ENCODE results near the gene ANKRD36.
"Not testable (repeated sequence)": the region's sequence is repeated elsewhere in the genome, so short reads cannot be mapped to it uniquely, and the experiment has no call there.

The ANKRD36 gene

GRCh38 chr2:97202643-97203250 is 89.8 kb downstream of the ANKRD36 start:
- H3K27ac ChIP-seq (ENCODE audit: low read depth in 2 of 2, low read length in 2 of 2); H3K27me3 ChIP-seq (ENCODE audit: control insufficient read depth in 2 of 2, insufficient read depth in 2 of 2, low read length in 2 of 2); H3K4me3 ChIP-seq (ENCODE audit: low read length in 2 of 2); H3K4me1 ChIP-seq (ENCODE audit: control insufficient read depth in 2 of 2, insufficient read depth in 2 of 2, low read length in 2 of 2); H3K9me3 ChIP-seq (ENCODE audit: control insufficient read depth in 2 of 2, low read length in 2 of 2); H3K9ac ChIP-seq (ENCODE audit: low read depth in 1 of 2, low read length in 2 of 2): not testable (repeated sequence)
- H3K36me3 ChIP-seq (ENCODE audit: control insufficient read depth in 2 of 2, insufficient read depth in 2 of 2, low read length in 2 of 2) = peaks cover 0 to 10% of the 10 kb centered on the region in 2 donors

GRCh38 chr2:97210325-97210724 is 97.4 kb downstream of the ANKRD36 start:
- H3K36me3 ChIP-seq (ENCODE audit: control insufficient read depth in 2 of 2, insufficient read depth in 2 of 2, low read length in 2 of 2) = peaks cover 0 to 6% of the 10 kb centered on the region in 2 donors

GRCh38 chr2:97215025-97215424 is 102.1 kb downstream of the ANKRD36 start:
- not testable (repeated sequence) for H3K27me3 ChIP-seq (ENCODE audit: control insufficient read depth in 2 of 2, insufficient read depth in 2 of 2, low read length in 2 of 2); H3K9me3 ChIP-seq (ENCODE audit: control insufficient read depth in 2 of 2, low read length in 2 of 2); H3K4me1 ChIP-seq (ENCODE audit: control insufficient read depth in 2 of 2, insufficient read depth in 2 of 2, low read length in 2 of 2); H3K36me3 ChIP-seq (ENCODE audit: control insufficient read depth in 2 of 2, insufficient read depth in 2 of 2, low read length in 2 of 2); H3K27ac ChIP-seq (ENCODE audit: low read depth in 2 of 2, low read length in 2 of 2); H3K9ac ChIP-seq (ENCODE audit: low read depth in 1 of 2, low read length in 2 of 2); H3K4me3 ChIP-seq (ENCODE audit: low read length in 2 of 2)

More at GRCh38 chr2:97210325-97210724, 97.4 kb downstream of the ANKRD36 start:
- Histone ChIP-seq H3K4me3 (ENCODE audit: low read length in 2 of 2) (no peak overlapping the region), H3K9me3 (ENCODE audit: control insufficient read depth in 2 of 2, low read length in 2 of 2) (no peaks in the 10 kb centered on the region), H3K27ac (ENCODE audit: low read depth in 2 of 2, low read length in 2 of 2) (no peak overlapping the region), H3K27me3 (ENCODE audit: control insufficient read depth in 2 of 2, insufficient read depth in 2 of 2, low read length in 2 of 2) (no peaks in the 10 kb centered on the region), H3K9ac (ENCODE audit: low read depth in 1 of 2, low read length in 2 of 2) (no peak overlapping the region), H3K4me1 (ENCODE audit: control insufficient read depth in 2 of 2, insufficient read depth in 2 of 2, low read length in 2 of 2) (no peaks in the 10 kb centered on the region)

DNA sequence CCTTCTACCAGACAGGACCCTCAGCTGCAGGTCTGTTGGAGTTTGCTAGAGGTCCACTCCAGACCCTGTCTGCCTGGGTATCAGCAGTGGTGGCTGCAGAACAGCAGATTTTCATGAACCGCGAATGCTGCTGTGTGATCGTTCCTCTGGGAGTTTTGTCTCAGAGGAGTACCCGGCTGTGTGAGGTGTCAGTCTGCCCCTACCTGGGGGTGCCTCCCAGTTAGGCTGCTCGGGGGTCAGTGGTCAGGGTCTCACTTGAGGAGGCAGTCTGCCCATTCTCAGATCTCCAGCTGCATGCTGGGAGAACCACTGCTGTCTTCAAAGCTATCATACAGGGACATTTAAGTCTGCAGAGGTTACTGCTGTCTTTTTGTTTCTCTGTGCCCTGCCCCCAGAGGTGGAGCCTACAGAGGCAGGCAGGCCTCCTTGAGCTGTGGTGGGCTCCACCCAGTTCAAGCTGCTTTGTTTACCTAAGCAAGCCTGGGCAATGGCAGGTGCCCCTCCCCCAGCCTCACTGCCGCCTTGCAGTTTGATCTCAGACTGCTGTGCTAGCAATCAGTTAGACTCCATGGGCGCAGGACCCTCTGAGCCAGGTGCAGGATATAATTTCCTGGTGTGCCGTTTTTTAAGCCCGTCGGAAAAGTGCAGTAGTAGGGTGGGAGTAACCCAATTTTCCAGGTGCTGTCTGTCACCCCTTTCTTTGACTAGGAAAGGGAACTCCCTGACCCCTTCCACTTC is 118.1 kb downstream of the ANKRD36 start:
- not testable (repeated sequence) for H3K4me1 ChIP-seq (ENCODE audit: control insufficient read depth in 2 of 2, insufficient read depth in 2 of 2, low read length in 2 of 2); H3K9ac ChIP-seq (ENCODE audit: low read depth in 1 of 2, low read length in 2 of 2); H3K9me3 ChIP-seq (ENCODE audit: control insufficient read depth in 2 of 2, low read length in 2 of 2); H3K27ac ChIP-seq (ENCODE audit: low read depth in 2 of 2, low read length in 2 of 2); H3K27me3 ChIP-seq (ENCODE audit: control insufficient read depth in 2 of 2, insufficient read depth in 2 of 2, low read length in 2 of 2); H3K36me3 ChIP-seq (ENCODE audit: control insufficient read depth in 2 of 2, insufficient read depth in 2 of 2, low read length in 2 of 2); H3K4me3 ChIP-seq (ENCODE audit: low read length in 2 of 2)

DNA sequence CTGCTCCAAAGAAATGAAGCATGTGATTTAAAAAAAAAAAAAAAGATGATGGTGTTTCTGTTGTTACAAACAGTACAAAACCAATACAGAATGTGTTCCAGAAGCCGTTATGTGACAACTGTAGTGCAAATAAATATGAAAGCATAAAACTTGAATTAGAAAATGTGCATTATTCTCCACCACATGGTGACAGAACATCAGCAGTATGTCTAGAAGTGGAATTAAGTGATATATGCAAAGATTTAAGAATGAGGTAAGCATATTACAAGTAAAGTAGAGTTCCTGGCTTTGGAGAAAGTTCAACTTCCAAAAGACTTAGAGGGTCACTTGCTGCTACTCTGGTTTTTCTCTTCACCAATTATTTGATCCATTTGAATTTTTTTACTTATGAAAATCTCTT is 120.0 kb downstream of the ANKRD36 start:
- not testable (repeated sequence) for H3K36me3 ChIP-seq (ENCODE audit: control insufficient read depth in 2 of 2, insufficient read depth in 2 of 2, low read length in 2 of 2); H3K27ac ChIP-seq (ENCODE audit: low read depth in 2 of 2, low read length in 2 of 2); H3K9me3 ChIP-seq (ENCODE audit: control insufficient read depth in 2 of 2, low read length in 2 of 2); H3K4me1 ChIP-seq (ENCODE audit: control insufficient read depth in 2 of 2, insufficient read depth in 2 of 2, low read length in 2 of 2); H3K27me3 ChIP-seq (ENCODE audit: control insufficient read depth in 2 of 2, insufficient read depth in 2 of 2, low read length in 2 of 2); H3K4me3 ChIP-seq (ENCODE audit: low read length in 2 of 2); H3K9ac ChIP-seq (ENCODE audit: low read depth in 1 of 2, low read length in 2 of 2)

DNA sequence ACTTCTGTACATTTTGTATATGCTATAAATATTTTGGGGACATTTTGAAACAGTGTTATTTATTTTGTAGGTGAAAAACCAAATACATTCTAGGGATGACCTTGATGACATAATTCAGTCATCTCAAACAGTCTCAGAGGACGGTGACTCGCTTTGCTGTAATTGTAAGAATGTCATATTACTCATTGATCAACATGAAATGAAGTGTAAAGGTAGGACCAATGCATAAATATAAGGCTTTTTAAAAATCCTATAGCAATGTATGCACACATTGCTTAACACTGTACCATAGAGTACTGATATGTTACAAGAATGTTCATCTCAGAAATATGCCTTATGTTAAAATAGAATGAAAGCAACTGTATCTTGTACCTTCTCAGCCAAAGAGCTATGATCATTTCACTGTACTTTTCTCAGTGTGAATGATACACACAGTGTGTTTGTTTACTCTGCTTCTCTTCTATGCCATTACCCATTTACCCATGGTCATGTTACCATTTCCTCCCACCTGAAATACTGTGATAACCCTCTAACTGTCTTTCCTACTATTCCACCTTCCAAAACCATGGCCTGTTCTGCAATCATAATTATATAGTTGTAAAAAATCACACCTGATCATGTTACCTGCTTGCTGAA is 120.8 kb downstream of the ANKRD36 start:
- not testable (repeated sequence) for H3K9ac ChIP-seq (ENCODE audit: low read depth in 1 of 2, low read length in 2 of 2); H3K27me3 ChIP-seq (ENCODE audit: control insufficient read depth in 2 of 2, insufficient read depth in 2 of 2, low read length in 2 of 2); H3K9me3 ChIP-seq (ENCODE audit: control insufficient read depth in 2 of 2, low read length in 2 of 2); H3K36me3 ChIP-seq (ENCODE audit: control insufficient read depth in 2 of 2, insufficient read depth in 2 of 2, low read length in 2 of 2); H3K4me3 ChIP-seq (ENCODE audit: low read length in 2 of 2); H3K4me1 ChIP-seq (ENCODE audit: control insufficient read depth in 2 of 2, insufficient read depth in 2 of 2, low read length in 2 of 2); H3K27ac ChIP-seq (ENCODE audit: low read depth in 2 of 2, low read length in 2 of 2)

GRCh38 chr2:97261192-97261591 is 148.2 kb downstream of the ANKRD36 start:
- H3K4me3 ChIP-seq (ENCODE audit: low read length in 2 of 2); H3K9me3 ChIP-seq (ENCODE audit: control insufficient read depth in 2 of 2, low read length in 2 of 2); H3K4me1 ChIP-seq (ENCODE audit: control insufficient read depth in 2 of 2, insufficient read depth in 2 of 2, low read length in 2 of 2); H3K36me3 ChIP-seq (ENCODE audit: control insufficient read depth in 2 of 2, insufficient read depth in 2 of 2, low read length in 2 of 2); H3K9ac ChIP-seq (ENCODE audit: low read depth in 1 of 2, low read length in 2 of 2); H3K27me3 ChIP-seq (ENCODE audit: control insufficient read depth in 2 of 2, insufficient read depth in 2 of 2, low read length in 2 of 2); H3K27ac ChIP-seq (ENCODE audit: low read depth in 2 of 2, low read length in 2 of 2): not testable (repeated sequence)

DNA sequence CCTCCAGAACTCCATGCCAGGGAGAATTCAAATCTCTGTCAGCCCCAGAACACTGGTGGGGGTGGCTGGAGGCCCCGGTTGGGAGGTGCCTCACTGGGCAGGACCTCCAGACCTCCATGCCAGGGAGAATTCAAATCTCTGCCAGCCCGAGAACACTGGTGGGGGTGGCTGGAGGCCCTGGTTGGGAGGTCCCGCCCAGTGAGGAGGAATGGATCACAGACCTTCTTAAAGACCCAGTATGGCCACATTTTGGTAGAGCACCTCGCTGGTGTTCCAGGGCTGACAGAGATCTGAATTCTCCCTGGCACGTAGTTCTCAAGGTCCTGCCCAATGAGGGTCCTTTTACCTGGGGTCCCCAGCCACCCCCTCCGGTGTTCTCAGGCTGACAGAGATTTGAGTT is 153.5 kb downstream of the ANKRD36 start:
- H3K9ac ChIP-seq (ENCODE audit: low read depth in 1 of 2, low read length in 2 of 2); H3K4me1 ChIP-seq (ENCODE audit: control insufficient read depth in 2 of 2, insufficient read depth in 2 of 2, low read length in 2 of 2); H3K36me3 ChIP-seq (ENCODE audit: control insufficient read depth in 2 of 2, insufficient read depth in 2 of 2, low read length in 2 of 2); H3K4me3 ChIP-seq (ENCODE audit: low read length in 2 of 2); H3K27ac ChIP-seq (ENCODE audit: low read depth in 2 of 2, low read length in 2 of 2); H3K9me3 ChIP-seq (ENCODE audit: control insufficient read depth in 2 of 2, low read length in 2 of 2); H3K27me3 ChIP-seq (ENCODE audit: control insufficient read depth in 2 of 2, insufficient read depth in 2 of 2, low read length in 2 of 2): not testable (repeated sequence)

DNA sequence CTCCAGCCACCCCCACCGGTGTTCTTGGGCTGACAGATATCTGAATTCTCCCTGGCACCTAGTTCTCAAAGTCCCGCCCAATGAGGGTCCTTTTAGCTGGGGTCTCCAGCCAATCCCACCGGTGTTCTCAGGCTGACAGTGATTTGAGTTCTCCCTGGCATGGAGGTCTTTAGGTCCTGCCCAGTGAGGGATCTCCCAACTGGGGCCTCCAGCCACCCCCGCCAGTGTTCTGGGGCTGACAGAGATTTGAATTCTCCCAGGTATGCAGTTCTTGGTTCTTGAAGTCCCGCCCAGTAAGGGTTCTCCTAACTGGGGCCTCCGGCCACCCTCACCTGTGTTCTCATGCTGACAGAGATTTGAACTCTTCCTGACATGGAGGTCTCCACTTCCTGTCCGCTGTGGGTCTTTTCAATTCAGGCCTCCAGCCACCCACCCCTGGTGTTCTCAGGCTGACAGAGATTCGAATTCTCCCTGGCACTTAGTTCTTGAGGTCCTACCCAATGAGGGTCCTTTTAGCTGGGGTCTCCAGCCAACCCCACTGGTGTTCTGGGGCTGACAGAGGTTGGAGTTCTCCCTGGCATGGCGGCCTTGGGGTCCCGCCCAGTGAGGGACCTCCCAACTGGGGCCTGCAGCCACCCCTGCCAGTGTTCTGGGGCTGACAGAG is 154.6 kb downstream of the ANKRD36 start:
- Histone ChIP-seq H3K9me3 (ENCODE audit: control insufficient read depth in 2 of 2, low read length in 2 of 2) (no peaks in the 10 kb centered on the region), H3K36me3 (ENCODE audit: control insufficient read depth in 2 of 2, insufficient read depth in 2 of 2, low read length in 2 of 2) (no peaks in the 10 kb centered on the region), H3K9ac (ENCODE audit: low read depth in 1 of 2, low read length in 2 of 2) (no peak overlapping the region), H3K27me3 (ENCODE audit: control insufficient read depth in 2 of 2, insufficient read depth in 2 of 2, low read length in 2 of 2) (no peaks in the 10 kb centered on the region), H3K4me1 (ENCODE audit: control insufficient read depth in 2 of 2, insufficient read depth in 2 of 2, low read length in 2 of 2) (no peaks in the 10 kb centered on the region), H3K27ac (ENCODE audit: low read depth in 2 of 2, low read length in 2 of 2) (no peak overlapping the region), H3K4me3 (ENCODE audit: low read length in 2 of 2) (no peak overlapping the region)

DNA sequence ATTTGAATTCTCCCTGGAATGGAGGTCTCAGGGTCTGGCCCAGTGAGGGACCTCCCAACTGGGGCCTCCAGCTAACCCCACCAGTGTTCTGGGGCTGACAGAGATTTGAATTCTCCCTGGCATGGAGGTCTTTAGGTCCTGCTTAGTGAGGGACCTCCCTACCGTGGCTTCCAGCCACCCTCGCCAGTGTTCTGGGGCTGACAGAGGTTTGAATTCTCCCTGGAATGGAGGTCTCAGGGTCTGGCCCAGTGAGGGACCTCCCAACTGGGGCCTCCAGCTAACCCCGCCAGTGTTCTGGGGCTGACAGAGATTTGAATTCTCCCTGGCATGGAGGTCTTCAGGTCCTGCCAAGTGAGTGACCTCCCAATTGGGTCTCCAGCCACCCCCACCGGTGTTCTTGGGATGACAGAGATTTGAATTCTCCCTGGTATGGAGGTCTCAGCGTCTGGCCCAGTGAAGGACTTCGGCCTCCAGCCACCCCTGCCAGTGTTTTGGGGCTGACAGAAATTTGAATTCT is 155.2 kb downstream of the ANKRD36 start:
- H3K27me3 ChIP-seq (ENCODE audit: control insufficient read depth in 2 of 2, insufficient read depth in 2 of 2, low read length in 2 of 2); H3K9ac ChIP-seq (ENCODE audit: low read depth in 1 of 2, low read length in 2 of 2); H3K4me3 ChIP-seq (ENCODE audit: low read length in 2 of 2); H3K27ac ChIP-seq (ENCODE audit: low read depth in 2 of 2, low read length in 2 of 2); H3K36me3 ChIP-seq (ENCODE audit: control insufficient read depth in 2 of 2, insufficient read depth in 2 of 2, low read length in 2 of 2); H3K9me3 ChIP-seq (ENCODE audit: control insufficient read depth in 2 of 2, low read length in 2 of 2); H3K4me1 ChIP-seq (ENCODE audit: control insufficient read depth in 2 of 2, insufficient read depth in 2 of 2, low read length in 2 of 2): not testable (repeated sequence)

All from mucosa of rectum (tissue), 2 donors.